Stimulated activated CD8-positive, alpha-beta memory T cell treated with anti-CD3 and anti-CD28 coated beads, Interleukin-12 subunit alpha, Interleukin-12 subunit beta, amount 100 ng/mL, for 4 hours (primary cell): ENCODE results near the gene GSE1.

Source experiments
- DNase-seq: peaks from one replicate; pipeline ENCODE4 v3.0.0-alpha.2; 2020; ENCODE audit warnings: low read depth

Gene GSE1

DNA sequence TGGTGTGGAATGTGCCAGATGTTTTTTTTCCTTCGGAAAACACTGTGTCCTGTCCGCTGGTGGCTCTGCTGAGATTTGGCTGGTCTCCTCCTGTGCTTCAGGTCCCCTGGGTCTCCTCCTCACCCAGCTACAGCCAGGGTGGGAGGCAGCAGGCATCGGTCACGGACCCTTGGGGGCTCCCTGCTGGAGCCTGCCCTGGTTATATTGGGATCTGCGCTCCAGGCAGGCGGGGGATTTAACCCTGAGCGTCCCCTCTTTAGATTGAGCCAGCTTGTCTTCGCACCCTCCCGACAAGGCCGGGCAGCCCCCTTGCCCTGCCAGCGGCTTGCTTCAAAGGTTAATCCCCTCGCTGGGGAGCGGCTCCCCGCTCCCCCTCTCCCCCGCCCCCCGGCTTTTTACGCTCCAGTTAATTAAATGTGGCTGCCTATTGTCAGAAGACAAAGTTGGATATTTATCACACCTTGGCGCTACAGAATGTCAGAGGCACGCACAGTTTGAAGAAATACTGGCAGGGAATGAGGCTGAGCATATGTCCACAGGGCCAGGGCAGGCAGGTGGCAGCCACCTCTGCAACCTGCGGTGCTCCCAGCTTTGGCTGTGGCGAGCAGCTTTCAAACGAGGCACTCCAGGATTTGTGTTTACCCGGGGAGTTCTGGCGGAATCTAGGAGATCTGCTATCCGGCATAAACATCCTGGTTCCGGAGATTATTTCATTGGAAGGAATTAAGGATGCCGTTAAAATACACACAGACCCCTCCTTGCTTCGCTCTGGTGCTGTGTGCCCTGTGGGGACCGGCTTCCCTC, 38.2 kb upstream of the GSE1 start:
- no peak for DNase-seq

- no peak for DNase-seq
Measured at GRCh38 chr16:85575920-85576319, 37.2 kb upstream of the GSE1 start.

DNA sequence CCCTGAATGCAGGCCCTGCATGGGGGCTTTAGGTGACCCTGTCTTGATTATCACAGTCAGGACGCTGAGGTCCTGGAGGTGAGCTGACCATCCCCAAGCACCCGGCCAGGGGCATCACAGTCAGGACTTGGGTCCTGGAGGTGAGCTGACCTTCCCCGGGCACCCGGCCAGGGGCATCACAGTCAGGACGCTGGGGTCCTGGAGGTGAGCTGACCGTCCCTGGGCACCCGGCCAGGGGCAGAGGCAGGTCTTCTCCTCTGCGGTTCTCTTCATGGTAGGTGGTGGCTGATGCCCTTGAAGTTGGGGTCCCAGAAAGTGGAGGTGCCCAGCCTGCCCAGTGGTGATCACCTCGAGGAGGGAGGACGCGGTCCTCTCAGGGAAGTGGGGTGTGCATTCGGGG, 36.2 kb upstream of the GSE1 start:
- DNase-seq, result no peak

- DNase-seq, result no peak
Measured at GRCh38 chr16:85577899-85578598, 35.1 kb upstream of the GSE1 start.

DNA sequence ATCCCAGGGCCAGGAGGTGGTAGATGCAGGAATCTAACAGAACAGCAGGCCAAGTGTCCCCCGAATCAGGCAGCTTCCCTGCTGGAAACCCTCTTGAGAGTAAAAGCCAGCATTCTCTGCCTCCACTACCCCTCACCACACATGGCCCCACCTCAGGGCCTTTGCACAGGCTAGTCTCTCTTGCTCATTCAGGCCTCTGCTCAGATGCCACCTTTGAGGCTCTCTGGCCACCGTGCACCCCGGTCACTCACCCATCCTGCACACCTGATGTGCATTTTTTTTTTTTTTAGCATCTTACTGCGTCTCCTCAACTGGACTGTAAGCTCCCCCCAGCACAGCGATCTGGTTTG, 34.5 kb upstream of the GSE1 start:
- no peak for DNase-seq

DNA sequence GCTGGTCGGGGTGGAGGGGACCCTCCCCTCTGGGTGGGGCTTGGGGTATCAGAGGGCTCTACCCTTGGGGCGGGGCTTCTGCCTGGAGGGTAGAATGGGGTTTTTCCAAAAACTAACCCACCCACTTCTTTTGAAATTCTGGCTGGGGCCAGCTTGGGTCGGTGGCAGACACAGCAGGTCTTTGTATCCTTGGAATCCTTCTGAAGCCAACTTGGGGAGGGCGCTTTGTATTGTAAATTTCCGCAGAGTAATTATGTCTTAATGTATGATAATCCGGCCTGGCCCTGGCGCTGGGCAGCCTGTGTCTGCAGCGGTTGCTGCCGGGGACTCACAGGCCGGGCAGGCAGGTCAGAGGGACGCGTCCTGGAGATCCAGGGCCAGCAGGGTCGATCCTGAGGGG, 33.9 kb upstream of the GSE1 start:
- no peak for DNase-seq

DNA sequence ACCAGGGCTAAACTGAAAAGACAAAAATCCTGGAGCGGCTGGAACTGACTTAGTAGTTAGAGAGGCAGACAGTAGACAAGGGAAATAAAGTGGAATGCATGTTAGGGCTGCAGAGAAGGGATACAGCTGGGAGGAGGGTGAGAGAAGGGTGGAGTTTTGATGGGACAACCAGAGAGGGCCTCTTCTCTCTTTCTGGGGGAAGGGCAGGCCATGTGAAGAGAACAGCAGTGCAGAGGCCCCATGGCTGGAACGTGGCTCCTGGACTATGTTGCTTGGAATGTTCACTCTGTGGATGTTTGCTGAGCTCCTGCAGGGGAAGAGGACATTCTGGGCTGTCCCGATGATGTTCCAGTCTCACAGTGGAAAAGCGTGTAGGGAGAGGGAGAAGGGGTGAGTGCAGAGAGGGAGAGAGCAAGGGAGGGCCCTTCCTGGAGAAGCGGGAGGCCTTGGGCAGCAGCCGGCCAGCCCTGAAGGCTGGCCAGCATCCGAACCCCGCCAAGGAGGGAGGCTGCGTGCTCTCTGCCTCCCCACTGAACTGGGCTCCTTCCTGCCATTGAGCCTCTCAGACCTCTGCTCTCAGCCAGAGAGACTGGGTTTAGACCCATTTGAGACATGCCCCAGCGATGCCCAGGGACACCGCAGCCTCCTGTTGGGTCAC, 33.1 kb upstream of the GSE1 start:
- DNase-seq, result no peak

DNA sequence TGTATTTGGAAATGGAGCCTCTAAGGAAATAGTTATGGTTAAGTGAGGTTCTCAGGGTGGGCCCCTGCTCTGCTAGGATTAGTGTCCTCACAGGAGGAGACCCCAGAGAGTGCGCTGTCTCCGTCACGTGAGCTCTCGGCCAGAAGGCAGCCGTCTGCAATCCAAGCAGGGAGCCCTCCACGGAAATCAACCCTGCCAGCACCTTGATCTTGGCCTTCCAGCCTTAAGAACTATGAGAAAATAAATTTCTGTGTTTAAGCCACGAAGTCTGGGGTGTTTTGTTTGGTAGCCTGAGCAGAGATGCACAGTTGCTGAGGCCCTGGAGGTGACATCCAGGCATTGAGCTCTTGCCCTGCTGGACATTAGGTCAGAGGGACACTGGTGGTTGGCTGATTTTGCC, 32.4 kb upstream of the GSE1 start:
- DNase-seq, result no peak

DNA sequence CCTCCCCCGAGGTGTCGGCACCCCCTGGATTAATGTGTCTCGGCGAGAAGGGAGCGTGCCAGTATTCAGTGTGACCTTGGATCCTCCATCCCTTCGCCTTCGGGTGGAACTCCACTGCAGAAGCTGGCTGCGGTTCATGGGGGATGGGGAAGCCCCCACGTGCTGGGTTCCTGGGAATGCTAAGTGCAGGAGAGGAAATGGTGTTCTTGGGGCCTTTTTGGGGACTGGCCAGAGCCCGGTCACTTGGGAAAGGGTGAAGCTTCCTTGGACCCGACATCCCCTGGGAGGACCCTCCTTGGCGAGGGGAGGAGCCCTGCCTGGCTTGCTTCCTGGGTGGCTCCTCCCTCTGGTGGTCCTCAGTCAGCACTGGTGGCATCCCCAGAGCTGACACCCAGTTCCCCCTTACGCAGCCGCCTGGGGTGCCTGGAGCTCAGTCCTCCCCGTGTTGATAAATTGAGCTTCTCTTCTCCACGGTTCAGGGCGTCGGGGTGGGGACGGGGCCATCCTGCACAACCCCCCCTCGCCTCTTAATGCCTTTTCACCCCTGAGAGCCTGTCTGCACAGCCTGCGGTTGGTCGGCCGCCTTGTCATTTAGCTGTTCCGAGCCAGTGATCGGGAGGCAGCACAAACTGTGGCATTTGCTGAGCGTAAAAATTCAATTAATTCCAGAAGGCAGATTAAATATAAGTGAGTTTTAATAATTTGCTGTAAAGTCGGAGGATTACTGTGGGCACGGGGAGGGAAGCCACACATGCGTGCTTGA, 30.7 kb upstream of the GSE1 start:
- DNase-seq, result no peak

DNA sequence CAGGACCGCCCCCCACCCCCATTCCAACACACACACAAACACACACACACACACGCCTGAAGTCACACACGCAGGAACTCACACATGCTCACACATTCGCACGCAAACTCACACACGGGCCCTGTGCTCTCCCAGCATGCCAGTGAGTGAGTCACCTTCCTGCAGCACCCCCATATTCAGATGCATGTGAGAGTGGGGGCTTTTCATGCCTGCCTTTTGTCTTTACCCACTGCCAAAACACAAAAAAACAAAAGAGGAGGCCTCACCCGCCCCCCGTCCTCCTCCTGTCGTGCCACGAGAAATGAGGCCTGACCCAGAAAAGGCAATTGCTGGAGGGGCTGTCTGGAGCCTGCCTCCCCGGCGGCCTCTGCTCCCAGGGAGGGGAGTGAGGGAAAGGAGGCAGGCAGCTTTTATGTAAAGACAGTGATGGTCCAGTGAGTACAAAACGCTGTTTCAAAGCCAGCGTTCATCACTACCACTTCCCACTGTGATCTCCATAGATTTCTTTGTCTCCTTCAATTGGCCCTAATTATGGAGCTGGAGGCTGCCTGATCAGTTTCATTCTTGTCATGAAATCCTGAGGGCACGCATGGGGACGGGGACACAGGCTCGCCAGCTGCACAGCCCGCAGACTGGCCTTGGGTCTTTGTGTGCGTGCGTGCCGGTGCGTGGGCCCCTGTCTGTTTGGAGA, 29.5 kb upstream of the GSE1 start:
- no peak for DNase-seq

GRCh38 chr16:85584267-85584666, 28.9 kb upstream of the GSE1 start:
- no peak for DNase-seq

DNA sequence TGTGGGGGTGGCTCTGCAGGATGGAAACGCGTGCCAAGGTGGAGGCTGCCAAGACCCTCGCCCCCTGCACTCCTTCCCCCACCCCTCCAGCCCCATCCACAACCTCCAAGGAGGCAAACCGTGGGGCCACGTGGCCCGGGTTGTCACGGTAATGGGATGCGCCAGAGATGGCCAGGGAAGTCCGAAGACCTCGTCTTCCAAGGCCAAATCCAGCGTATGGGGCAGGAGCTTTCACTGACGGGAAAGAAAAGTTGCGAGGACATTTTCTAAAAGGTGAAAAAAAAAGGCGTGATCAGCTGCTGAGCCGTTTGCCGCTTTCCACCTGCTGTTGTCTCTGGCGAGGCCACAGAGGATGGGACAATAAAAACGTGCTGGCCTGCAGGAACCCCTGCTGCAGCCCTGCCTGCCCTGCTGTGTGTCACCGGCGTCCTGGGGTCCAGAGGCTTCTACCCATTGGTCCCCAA, 28.3 kb upstream of the GSE1 start:
- DNase-seq, result no peak

- DNase-seq, result no peak
Measured at GRCh38 chr16:85585711-85586110, 27.4 kb upstream of the GSE1 start.

DNA sequence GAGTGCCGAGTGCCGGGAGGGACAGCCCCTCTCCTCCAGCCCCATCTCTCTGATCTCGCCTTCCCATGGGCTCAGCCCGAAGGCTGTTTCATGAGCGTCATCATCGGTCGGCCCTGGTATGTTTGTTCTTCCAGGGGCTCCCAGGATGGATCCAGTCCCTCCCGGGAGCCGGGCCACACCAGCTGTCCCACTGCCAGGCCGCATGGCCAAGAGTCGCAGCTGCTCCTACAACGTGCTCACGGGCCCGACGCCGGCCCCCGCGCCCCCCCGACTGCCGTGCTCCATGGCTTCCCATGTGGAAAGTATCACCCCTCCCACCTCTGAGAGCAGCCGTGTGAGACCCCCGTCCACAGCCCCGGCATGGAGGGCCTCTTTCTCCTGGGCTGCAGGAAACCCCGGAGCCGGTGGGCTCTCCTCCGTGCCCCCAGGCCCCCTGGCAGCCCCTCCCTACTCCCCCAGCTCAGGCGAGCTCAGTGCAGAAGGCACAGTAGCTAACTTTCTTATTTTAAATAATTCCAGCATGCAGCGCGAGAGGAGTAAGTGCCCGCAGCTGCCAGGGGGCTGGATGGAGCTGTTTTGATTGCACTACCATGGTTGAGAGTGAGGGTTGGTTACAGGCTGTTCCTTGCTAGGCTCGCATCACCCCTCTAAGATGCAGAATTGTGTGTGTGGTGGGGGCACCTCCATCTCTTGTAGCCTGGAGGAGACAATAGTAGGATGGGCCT, 26.6 kb upstream of the GSE1 start:
- DNase-seq, result no peak

- DNase-seq, result no peak
Measured at GRCh38 chr16:85587762-85588556, 25.2 kb upstream of the GSE1 start.

GRCh38 chr16:85588562-85589503, 24.3 kb upstream of the GSE1 start:
- DNase-seq, result no peak

DNA sequence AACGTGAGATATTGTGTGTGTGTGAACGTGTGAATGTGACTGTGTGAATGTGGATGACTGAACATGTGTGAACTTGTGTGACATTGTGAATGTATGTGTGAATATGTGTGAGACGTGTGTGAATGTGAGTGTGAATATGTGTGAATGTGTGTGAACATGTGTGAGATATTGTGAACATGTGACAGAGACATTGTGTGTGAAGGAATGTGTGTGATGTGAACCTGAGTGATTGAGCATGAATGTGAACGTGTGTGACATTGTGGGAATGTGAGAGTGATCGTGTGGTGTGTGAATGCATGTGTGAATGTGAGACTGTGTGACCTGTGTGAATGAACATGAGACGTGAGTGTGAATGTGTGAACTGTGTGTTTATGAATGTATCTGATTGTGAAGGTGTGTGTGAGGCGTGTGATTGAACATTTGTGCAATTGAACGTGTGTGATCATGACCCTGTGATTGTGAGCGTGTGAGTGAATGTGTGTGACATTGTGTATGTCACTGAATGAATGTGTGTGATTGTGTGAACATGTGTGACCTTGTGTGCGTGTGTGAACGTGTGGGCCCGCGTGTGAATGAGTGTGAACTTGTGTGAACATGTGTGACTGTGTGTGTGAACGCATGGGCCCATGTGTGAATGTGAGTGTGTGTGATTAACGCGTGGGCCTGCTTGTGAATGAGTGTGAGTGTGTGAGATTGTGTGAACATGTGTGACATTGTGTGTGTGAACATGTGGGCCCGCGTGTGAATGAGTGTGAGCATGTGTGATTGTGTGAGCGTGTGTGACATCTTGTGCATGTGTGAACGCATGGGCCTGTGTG, 23.2 kb upstream of the GSE1 start:
- no peak for DNase-seq

DNA sequence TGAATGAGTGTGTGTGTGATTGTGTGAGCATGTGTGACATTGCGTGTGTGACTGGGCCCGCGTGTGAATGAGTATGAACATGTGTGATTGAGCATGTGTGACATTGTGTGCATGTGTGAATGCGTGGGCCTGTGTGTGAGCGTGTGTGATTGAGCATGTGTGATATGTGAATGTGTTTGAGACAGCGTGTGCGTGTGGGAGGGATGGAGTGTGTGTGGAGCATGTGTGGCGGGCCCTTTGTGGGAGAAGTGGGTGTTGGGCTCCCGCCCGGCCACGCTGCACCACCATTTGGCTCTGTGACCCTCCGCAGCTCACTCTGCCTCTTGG, 22.7 kb upstream of the GSE1 start:
- no peak for DNase-seq
